ENCODE results near the gene RPIA.
A peak's percentile ranks its signal among the peaks of the same experiment; 100 is the strongest.
"Not testable (repeated sequence)": the region's sequence is repeated elsewhere in the genome, so short reads cannot be mapped to it uniquely, and the experiment has no call there.

The RPIA gene

GRCh38 chr2:88753833-88754584 is 62.5 kb downstream of the RPIA start:
- Histone ChIP-seq H3K4me1 (ENCODE audit: control insufficient read depth, insufficient read depth, low read length, poor library complexity, severe bottlenecking) (no peaks in the 10 kb centered on the region), H3K36me3 (ENCODE audit: control insufficient read depth, insufficient read depth, low read length) (peaks cover 25% of the 10 kb centered on the region), H3K4me3 (ENCODE audit: extremely low read depth, insufficient read depth, low read length, poor library complexity, severe bottlenecking) (no peak overlapping the region), H3K27ac (ENCODE audit: low read depth, low read length, severe bottlenecking) (no peak overlapping the region), H3K9me3 (ENCODE audit: control insufficient read depth, low read length) (peaks cover 6% of the 10 kb centered on the region)
- WGBS, 2 experiments (ENCODE audit: insufficient coverage in 2 of 2) = 91 to 95% methylated on average over 2 to 3 of the region's 4 CpGs

GRCh38 chr2:88754585-88755320 is 63.3 kb downstream of the RPIA start:
- WGBS, 2 experiments (ENCODE audit: insufficient coverage in 2 of 2) = 89 to 92% methylated on average over 6 of the region's 6 CpGs
- H3K4me3 ChIP-seq (ENCODE audit: extremely low read depth, insufficient read depth, low read length, poor library complexity, severe bottlenecking) = no peak overlapping the region
- H3K9me3 ChIP-seq (ENCODE audit: control insufficient read depth, low read length) = peaks cover 6% of the 10 kb centered on the region
- H3K4me1 ChIP-seq (ENCODE audit: control insufficient read depth, insufficient read depth, low read length, poor library complexity, severe bottlenecking) = no peaks in the 10 kb centered on the region
- no peak overlapping the region for H3K27ac ChIP-seq (ENCODE audit: low read depth, low read length, severe bottlenecking)
- H3K36me3 ChIP-seq (ENCODE audit: control insufficient read depth, insufficient read depth, low read length) = peaks cover 23% of the 10 kb centered on the region

- no peak overlapping the region for H3K27ac ChIP-seq (ENCODE audit: low read depth, low read length, severe bottlenecking)
- WGBS, 2 experiments (ENCODE audit: insufficient coverage in 2 of 2) = 89 to 100% methylated on average over 3 of the region's 3 CpGs
Measured at GRCh38 chr2:88755836-88756235, 64.4 kb downstream of the RPIA start.

GRCh38 chr2:88757025-88757424 is 65.6 kb downstream of the RPIA start:
- no peaks in the 10 kb centered on the region for H3K4me1 ChIP-seq (ENCODE audit: control insufficient read depth, insufficient read depth, low read length, poor library complexity, severe bottlenecking)
- H3K9me3 ChIP-seq (ENCODE audit: control insufficient read depth, low read length) = peaks cover 6% of the 10 kb centered on the region
- peaks cover 8% of the 10 kb centered on the region for H3K36me3 ChIP-seq (ENCODE audit: control insufficient read depth, insufficient read depth, low read length)
- 89 to 93% methylated on average over 8 of the region's 8 CpGs for WGBS, 2 experiments (ENCODE audit: insufficient coverage in 2 of 2)
- H3K4me3 ChIP-seq (ENCODE audit: extremely low read depth, insufficient read depth, low read length, poor library complexity, severe bottlenecking) = no peak overlapping the region
- H3K27ac ChIP-seq (ENCODE audit: low read depth, low read length, severe bottlenecking) = no peak overlapping the region

More at GRCh38 chr2:88755836-88756235, 64.4 kb downstream of the RPIA start:
- Histone ChIP-seq H3K36me3 (ENCODE audit: control insufficient read depth, insufficient read depth, low read length) (peaks cover 20% of the 10 kb centered on the region), H3K4me1 (ENCODE audit: control insufficient read depth, insufficient read depth, low read length, poor library complexity, severe bottlenecking) (no peaks in the 10 kb centered on the region), H3K4me3 (ENCODE audit: extremely low read depth, insufficient read depth, low read length, poor library complexity, severe bottlenecking) (no peak overlapping the region), H3K9me3 (ENCODE audit: control insufficient read depth, low read length) (peaks cover 6% of the 10 kb centered on the region)

GRCh38 chr2:88758702-88759101 is 67.2 kb downstream of the RPIA start:
- not testable (repeated sequence) for H3K36me3 ChIP-seq (ENCODE audit: control insufficient read depth, insufficient read depth, low read length)
- 83 to 96% methylated on average over 1 to 2 of the region's 2 CpGs for WGBS, 2 experiments (ENCODE audit: insufficient coverage in 2 of 2)

GRCh38 chr2:88760819-88761598 is 69.5 kb downstream of the RPIA start:
- no peak overlapping the region for H3K4me3 ChIP-seq (ENCODE audit: extremely low read depth, insufficient read depth, low read length, poor library complexity, severe bottlenecking)
- no peaks in the 10 kb centered on the region for H3K36me3 ChIP-seq (ENCODE audit: control insufficient read depth, insufficient read depth, low read length)
- no peaks in the 10 kb centered on the region for H3K4me1 ChIP-seq (ENCODE audit: control insufficient read depth, insufficient read depth, low read length, poor library complexity, severe bottlenecking)
- H3K9me3 ChIP-seq (ENCODE audit: control insufficient read depth, low read length) = peaks cover 6% of the 10 kb centered on the region
- H3K27ac ChIP-seq (ENCODE audit: low read depth, low read length, severe bottlenecking) = no peak overlapping the region
- 90 to 100% methylated on average over 2 of the region's 2 CpGs for WGBS, 2 experiments (ENCODE audit: insufficient coverage in 2 of 2)

More at GRCh38 chr2:88758702-88759101, 67.2 kb downstream of the RPIA start:
- not testable (repeated sequence) for H3K4me1 ChIP-seq (ENCODE audit: control insufficient read depth, insufficient read depth, low read length, poor library complexity, severe bottlenecking); H3K27ac ChIP-seq (ENCODE audit: low read depth, low read length, severe bottlenecking); H3K9me3 ChIP-seq (ENCODE audit: control insufficient read depth, low read length); H3K4me3 ChIP-seq (ENCODE audit: extremely low read depth, insufficient read depth, low read length, poor library complexity, severe bottlenecking)

- no peaks in the 10 kb centered on the region for H3K4me1 ChIP-seq (ENCODE audit: control insufficient read depth, insufficient read depth, low read length, poor library complexity, severe bottlenecking)
Measured at GRCh38 chr2:88764141-88764849, 72.8 kb downstream of the RPIA start.

GRCh38 chr2:88764850-88765153 is 73.3 kb downstream of the RPIA start:
- H3K36me3 ChIP-seq (ENCODE audit: control insufficient read depth, insufficient read depth, low read length) = no peaks in the 10 kb centered on the region
- H3K9me3 ChIP-seq (ENCODE audit: control insufficient read depth, low read length) = no peaks in the 10 kb centered on the region
- no peak overlapping the region for H3K27ac ChIP-seq (ENCODE audit: low read depth, low read length, severe bottlenecking)
- H3K4me3 ChIP-seq (ENCODE audit: extremely low read depth, insufficient read depth, low read length, poor library complexity, severe bottlenecking) = no peak overlapping the region
- no peaks in the 10 kb centered on the region for H3K4me1 ChIP-seq (ENCODE audit: control insufficient read depth, insufficient read depth, low read length, poor library complexity, severe bottlenecking)
- WGBS, 2 experiments (ENCODE audit: insufficient coverage in 2 of 2) = 51 to 73% methylated on average over 16 to 22 of the region's 22 CpGs

More at GRCh38 chr2:88764141-88764849, 72.8 kb downstream of the RPIA start:
- Histone ChIP-seq H3K36me3 (ENCODE audit: control insufficient read depth, insufficient read depth, low read length) (no peaks in the 10 kb centered on the region), H3K27ac (ENCODE audit: low read depth, low read length, severe bottlenecking) (no peak overlapping the region), H3K9me3 (ENCODE audit: control insufficient read depth, low read length) (no peaks in the 10 kb centered on the region), H3K4me3 (ENCODE audit: extremely low read depth, insufficient read depth, low read length, poor library complexity, severe bottlenecking) (no peak overlapping the region)
- 88% methylated on average over 17 to 18 of the region's 19 CpGs for WGBS, 2 experiments (ENCODE audit: insufficient coverage in 2 of 2)

- no peaks in the 10 kb centered on the region for H3K9me3 ChIP-seq (ENCODE audit: control insufficient read depth, low read length)
- WGBS, 2 experiments (ENCODE audit: insufficient coverage in 2 of 2) = 2% methylated on average over 42 to 60 of the region's 75 CpGs
- H3K36me3 ChIP-seq (ENCODE audit: control insufficient read depth, insufficient read depth, low read length) = no peaks in the 10 kb centered on the region
- H3K27ac ChIP-seq (ENCODE audit: low read depth, low read length, severe bottlenecking) = no peak overlapping the region
- H3K4me3 ChIP-seq (ENCODE audit: extremely low read depth, insufficient read depth, low read length, poor library complexity, severe bottlenecking) = peak overlapping the region; percentile 34
- H3K4me1 ChIP-seq (ENCODE audit: control insufficient read depth, insufficient read depth, low read length, poor library complexity, severe bottlenecking) = no peaks in the 10 kb centered on the region
Measured at GRCh38 chr2:88765154-88765888, 73.8 kb downstream of the RPIA start.

All from mesodermal cell (in vitro differentiated cells).